ENCODE measurements around the gene MLLT1.

The MLLT1 gene

GRCh38 chr19:6279931-6280591 lies at the start of gene MLLT1:
MLLT1 (minus strand) TSS chr19:6279975; CDS start chr19:6279784, 191 bp downstream.
- Histone ChIP-seq H3K27me3 (peaks cover 11% of the 10 kb centered on the region), H3K4me1 (ENCODE audit: control insufficient read depth in 1 of 2, insufficient read depth in 1 of 2, low read depth in 1 of 2, low read length in 1 of 2) (peaks cover 40 to 48% of the 10 kb centered on the region in 2 experiments), H3K9me3 (no peaks in the 10 kb centered on the region), H3K4me3 (ENCODE audit: low read depth in 1 of 2, low read length in 1 of 2) (peak within 1 kb of the TSS; percentile 78 to 82), H3K27ac (peak within 1 kb of the TSS; percentile 70), H3K36me3 (no peaks in the 10 kb centered on the region)
- TF ChIP-seq CTCF (IDR thresholded peaks at IDR 0.05): peak; percentile 90

GRCh38 chr19:6326815-6327214 lies 47.0 kb upstream of the MLLT1 start:
- Histone ChIP-seq H3K4me3 (ENCODE audit: low read depth in 1 of 2, low read length in 1 of 2) (no peak overlapping the region), H3K36me3 (no peaks in the 10 kb centered on the region), H3K9me3 (no peaks in the 10 kb centered on the region), H3K4me1 (ENCODE audit: control insufficient read depth in 1 of 2, insufficient read depth in 1 of 2, low read depth in 1 of 2, low read length in 1 of 2) (no peaks in the 10 kb centered on the region), H3K27ac (no peak overlapping the region), H3K27me3 (no peaks in the 10 kb centered on the region)
- no peak for TF ChIP-seq CTCF (IDR thresholded peaks at IDR 0.05)

- no peaks in the 10 kb centered on the region for H3K4me1 ChIP-seq (ENCODE audit: control insufficient read depth in 1 of 2, insufficient read depth in 1 of 2, low read depth in 1 of 2, low read length in 1 of 2)
- no peak overlapping the region for H3K4me3 ChIP-seq (ENCODE audit: low read depth in 1 of 2, low read length in 1 of 2)
- H3K9me3 ChIP-seq: no peaks in the 10 kb centered on the region
- H3K27ac ChIP-seq: no peak overlapping the region
- H3K27me3 ChIP-seq: no peaks in the 10 kb centered on the region
- no peak for TF ChIP-seq CTCF (IDR thresholded peaks at IDR 0.05)
- H3K36me3 ChIP-seq: no peaks in the 10 kb centered on the region
Measured at GRCh38 chr19:6325614-6326013, 45.8 kb upstream of the MLLT1 start.

GRCh38 chr19:6324757-6325156 lies 45.0 kb upstream of the MLLT1 start:
- H3K4me3 ChIP-seq (ENCODE audit: low read depth in 1 of 2, low read length in 1 of 2): no peak overlapping the region
- H3K27me3 ChIP-seq: no peaks in the 10 kb centered on the region
- no peaks in the 10 kb centered on the region for H3K9me3 ChIP-seq
- no peaks in the 10 kb centered on the region for H3K4me1 ChIP-seq (ENCODE audit: control insufficient read depth in 1 of 2, insufficient read depth in 1 of 2, low read depth in 1 of 2, low read length in 1 of 2)
- H3K27ac ChIP-seq: no peak overlapping the region
- no peak for TF ChIP-seq CTCF (IDR thresholded peaks at IDR 0.05)
- no peaks in the 10 kb centered on the region for H3K36me3 ChIP-seq

- no peak overlapping the region for H3K4me3 ChIP-seq (ENCODE audit: low read depth in 1 of 2, low read length in 1 of 2)
- no peaks in the 10 kb centered on the region for H3K9me3 ChIP-seq
- H3K36me3 ChIP-seq: no peaks in the 10 kb centered on the region
- H3K27ac ChIP-seq: no peak overlapping the region
- H3K4me1 ChIP-seq (ENCODE audit: control insufficient read depth in 1 of 2, insufficient read depth in 1 of 2, low read depth in 1 of 2, low read length in 1 of 2): no peaks in the 10 kb centered on the region
- no peak for TF ChIP-seq CTCF (IDR thresholded peaks at IDR 0.05)
- no peaks in the 10 kb centered on the region for H3K27me3 ChIP-seq
Measured at GRCh38 chr19:6322284-6322683, 42.5 kb upstream of the MLLT1 start.
